Transverse colon (tissue), 4 donors: ENCODE results near the gene HSPA4.

Experiments used
- EP300 ChIP-seq: sonication (generic); formaldehyde crosslinking; IDR thresholded peaks from one replicate; pipeline ENCODE4 v1.6.1; 2017; ENCODE audit warnings: antibody characterized with exemption, low read depth
- POLR2AphosphoS5 ChIP-seq, 3 donors: sonication (generic); formaldehyde crosslinking; IDR thresholded peaks; one replicate each; pipeline ENCODE4 v1.6.1; 2016; ENCODE audit warnings: antibody characterized with exemption in 3 of 3
- TF ChIP-seq, protein P1 (sequence below), 5 experiments: fragments of 200-600 bp in 3 of 5; fragments of 450-650 bp in 2 of 5; sonication (generic) in 3 of 5; IDR thresholded peaks; 1 replicate in 2 of 5; 2 replicates in 3 of 5; pipeline ENCODE4 v1.5.1; 2016 to 2017; ENCODE audit warnings: antibody characterized with exemption in 5 of 5, inconsistent platforms in 3 of 5, mild to moderate bottlenecking in 2 of 5, moderate library complexity in 1 of 5

DNA sequence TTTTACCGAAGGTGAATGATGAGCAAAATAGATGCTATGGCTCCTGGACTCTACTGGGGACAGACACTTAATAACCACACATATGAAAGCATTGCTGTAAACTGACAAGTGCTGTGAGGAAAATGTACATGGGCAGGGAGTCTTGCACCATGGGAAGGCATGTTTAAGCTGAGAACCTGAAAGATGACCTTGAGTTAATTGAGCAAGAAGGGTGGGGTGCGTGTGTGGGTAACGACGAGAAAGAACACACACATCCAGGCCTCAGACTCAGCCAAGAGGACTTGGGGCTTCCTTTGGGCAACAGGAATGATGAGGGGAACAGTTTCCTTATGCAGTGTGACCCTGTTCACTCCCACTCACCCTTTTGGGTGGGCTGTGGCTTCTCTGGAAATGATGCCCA lies 73.1 kb downstream of the HSPA4 start:
- TF ChIP-seq, protein P1, sequence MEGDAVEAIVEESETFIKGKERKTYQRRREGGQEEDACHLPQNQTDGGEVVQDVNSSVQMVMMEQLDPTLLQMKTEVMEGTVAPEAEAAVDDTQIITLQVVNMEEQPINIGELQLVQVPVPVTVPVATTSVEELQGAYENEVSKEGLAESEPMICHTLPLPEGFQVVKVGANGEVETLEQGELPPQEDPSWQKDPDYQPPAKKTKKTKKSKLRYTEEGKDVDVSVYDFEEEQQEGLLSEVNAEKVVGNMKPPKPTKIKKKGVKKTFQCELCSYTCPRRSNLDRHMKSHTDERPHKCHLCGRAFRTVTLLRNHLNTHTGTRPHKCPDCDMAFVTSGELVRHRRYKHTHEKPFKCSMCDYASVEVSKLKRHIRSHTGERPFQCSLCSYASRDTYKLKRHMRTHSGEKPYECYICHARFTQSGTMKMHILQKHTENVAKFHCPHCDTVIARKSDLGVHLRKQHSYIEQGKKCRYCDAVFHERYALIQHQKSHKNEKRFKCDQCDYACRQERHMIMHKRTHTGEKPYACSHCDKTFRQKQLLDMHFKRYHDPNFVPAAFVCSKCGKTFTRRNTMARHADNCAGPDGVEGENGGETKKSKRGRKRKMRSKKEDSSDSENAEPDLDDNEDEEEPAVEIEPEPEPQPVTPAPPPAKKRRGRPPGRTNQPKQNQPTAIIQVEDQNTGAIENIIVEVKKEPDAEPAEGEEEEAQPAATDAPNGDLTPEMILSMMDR (IDR thresholded peaks at IDR 0.05) = no peak
- TF ChIP-seq POLR2AphosphoS5 (IDR thresholded peaks at IDR 0.05) (no peak), EP300 (no peak)
